ENCODE results near the gene GCG.

The GCG gene

DNA sequence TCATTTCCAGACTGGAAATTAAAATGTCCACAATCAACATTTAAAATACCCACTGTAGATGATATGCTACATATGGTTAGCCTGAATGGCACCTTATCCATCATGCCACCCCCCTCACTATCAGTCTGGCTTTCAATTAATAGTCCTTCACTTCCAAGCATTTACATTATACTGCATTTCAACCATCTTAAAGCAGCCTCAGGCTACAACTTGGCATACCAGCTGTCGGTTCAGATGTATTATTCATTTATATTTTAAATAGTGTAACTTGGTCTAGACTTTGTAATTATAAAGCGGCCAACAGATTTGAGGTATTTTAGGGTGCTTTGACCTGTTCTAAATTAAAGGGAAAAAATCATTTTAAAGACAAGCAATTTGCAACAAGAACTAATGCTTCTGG lies 2.6 kb downstream of the GCG start:
- DNase-seq, result no peak

DNA sequence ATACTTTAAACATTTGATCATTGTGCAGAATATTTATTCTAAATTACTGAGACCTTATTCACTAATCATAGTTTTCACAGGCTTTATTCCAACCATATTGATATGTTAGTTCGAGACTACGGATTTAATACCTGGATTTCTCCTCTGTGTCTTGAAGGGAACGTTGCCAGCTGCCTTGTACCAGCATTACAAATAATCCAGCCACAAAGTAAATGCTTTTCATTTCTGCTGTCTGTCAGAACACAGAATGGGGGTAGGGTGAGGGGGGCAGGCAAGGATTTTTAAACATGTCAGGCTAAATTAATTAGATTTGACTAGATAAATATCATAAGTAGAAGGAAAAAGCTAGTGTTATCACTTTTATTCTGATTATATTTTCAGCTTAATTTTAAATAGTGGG lies 3.1 kb downstream of the GCG start:
- no peak for DNase-seq

DNA sequence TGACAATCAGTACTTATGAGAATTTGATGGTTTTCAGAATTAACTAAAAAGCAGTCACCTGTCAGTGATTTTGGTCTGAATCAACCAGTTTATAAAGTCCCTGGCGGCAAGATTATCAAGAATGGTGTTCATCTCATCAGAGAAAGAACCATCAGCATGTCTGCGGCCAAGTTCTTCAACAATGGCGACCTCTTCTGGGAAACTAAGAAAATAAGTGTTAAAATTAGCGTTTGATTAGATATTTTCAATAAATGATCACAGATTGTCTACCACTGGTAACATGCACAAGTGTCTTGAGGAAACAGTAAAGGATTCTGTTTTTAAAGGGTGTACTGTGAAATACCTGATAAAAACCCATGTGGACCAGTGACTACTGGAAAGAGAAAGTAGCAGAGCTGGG lies 8.1 kb downstream of the GCG start:
- no peak for DNase-seq

DNA sequence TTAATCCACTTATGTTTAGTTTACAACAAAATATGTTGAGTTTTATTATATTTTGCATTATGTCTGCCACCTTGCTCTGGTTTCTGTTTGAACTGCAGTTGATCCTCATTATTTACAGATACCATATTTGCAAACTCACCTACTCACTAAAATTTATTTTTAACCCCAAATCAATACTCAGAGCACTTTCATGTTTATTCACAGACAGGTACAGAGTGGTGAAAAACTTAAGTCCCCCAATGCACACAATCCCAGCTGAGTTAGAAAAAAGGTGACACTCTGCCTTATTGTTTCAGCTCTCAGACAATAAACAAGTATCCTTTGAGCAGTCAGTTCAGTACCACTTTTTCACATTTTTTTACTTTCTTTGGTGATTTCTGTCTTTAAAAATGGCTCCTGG lies 13.7 kb downstream of the GCG start:
- no peak for DNase-seq

DNA sequence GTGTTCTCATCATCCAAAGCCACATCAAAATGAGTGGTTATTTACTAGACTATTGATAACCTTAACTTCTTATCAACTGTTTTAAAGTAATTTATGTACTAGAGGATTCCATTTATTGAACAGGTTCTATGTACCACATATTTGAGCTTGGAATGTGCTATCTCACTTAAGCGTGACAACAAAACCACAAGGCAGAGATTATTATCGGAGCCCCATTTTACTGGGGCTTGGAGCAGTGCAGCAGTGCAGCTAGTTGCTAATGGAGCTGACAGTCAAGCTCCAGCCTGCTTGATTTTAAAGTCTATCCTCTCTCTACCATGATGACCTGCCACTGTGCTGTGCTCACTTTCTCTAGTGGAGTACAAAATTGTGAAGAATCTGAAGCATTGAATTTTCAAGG lies 24.6 kb downstream of the GCG start:
- no peak for DNase-seq

DNA sequence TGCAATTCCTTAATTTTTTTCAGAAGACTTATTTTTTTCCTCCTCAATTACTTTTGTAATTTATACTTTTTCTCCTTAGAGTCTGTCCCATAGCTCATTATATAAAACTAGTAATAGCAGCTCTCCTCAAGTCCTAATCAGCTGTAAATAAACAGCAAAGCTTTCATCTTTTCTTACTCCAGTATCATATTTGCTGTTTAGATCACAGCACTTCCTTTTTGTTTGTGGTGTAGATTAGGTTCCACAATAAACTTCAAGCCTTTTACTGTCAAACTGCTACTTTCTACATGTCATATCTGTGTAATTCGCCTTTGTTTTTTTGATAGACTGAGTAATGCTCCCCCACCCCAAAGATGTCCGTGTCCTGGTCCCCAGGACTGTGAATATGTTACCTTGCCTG lies 25.5 kb downstream of the GCG start:
- no peak for DNase-seq

DNA sequence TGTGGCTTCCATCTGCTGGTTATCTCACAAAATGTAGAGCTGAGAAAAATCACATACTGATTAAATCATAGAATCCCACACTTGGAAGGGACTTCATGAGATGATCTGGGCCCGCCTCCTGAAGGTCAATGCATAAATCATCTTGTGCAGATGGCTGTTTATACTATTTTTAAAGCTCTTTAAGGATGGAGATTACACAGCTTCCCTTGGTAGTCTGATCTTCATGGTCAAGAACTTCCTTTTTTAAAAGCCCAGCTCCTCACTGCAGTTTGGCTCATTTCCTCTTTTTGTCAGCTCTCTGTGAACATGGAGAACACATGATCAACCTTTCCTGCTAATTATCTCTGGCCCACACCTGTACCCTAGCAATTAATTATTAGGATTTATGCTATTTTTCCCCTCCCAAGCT lies 25.9 kb downstream of the GCG start:
- DNase-seq, result no peak

DNA sequence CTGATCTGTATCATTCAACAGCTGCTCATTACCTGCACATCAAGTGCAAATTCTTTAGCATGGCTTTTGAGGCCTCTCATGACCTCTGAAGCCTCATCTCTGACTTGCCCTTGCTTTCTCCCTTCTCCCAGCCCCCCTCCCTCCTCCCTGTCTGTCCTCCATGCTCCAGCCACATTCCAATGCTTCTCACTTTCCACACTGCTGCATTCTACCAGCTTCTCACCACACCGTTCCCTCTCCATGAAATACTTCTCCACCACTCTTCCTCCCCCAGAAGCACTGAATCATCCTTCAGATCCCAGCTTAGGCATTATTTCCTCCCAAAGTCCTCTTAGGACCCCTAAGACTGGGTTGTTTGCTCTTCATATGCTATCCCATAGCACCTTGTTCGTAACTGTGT lies 26.9 kb downstream of the GCG start:
- no peak for DNase-seq

DNA sequence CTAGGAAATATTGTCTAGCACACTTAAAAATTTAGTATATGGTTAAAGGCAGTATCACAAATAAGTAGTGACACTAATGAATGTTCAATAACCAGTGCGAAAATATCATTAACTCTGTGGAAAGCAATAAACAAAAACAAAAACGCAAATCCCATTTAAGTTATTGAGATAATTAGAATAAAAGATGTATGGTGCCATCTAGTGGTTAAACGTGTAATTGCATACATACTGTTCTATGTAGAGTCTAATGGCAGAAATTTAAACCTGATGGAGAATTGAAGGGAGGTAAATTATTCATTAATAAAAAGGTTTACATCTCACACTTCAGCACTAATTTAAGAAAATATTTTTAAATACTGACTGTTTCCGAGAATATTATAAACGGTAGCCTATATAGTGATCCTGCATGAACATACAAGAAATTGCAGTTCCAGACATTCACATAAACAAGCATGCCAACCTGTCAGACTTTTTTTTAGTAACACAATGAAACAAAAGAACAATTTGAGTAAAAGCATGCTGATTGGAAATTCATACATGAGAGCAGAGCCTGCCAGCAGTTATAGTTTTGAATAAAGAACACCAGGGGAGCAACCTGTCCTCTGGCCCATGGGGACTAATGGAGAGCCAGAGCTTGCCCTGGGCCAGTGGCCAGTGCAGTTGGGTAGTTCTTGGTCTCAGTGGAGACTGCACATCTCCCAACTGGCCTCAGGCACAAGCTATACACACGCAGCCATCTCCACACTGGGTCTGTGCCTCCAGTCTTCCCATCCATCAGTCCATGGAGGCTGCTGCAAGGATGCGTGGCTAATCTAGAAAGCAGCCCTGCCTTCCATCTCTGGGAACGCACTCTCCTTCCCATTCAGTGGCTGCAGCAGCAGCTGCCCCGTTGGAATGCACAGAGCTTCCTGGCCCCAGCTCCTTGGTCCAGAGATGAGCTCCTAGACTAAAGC lies 28.0 kb downstream of the GCG start:
- DNase-seq, result no peak

DNA sequence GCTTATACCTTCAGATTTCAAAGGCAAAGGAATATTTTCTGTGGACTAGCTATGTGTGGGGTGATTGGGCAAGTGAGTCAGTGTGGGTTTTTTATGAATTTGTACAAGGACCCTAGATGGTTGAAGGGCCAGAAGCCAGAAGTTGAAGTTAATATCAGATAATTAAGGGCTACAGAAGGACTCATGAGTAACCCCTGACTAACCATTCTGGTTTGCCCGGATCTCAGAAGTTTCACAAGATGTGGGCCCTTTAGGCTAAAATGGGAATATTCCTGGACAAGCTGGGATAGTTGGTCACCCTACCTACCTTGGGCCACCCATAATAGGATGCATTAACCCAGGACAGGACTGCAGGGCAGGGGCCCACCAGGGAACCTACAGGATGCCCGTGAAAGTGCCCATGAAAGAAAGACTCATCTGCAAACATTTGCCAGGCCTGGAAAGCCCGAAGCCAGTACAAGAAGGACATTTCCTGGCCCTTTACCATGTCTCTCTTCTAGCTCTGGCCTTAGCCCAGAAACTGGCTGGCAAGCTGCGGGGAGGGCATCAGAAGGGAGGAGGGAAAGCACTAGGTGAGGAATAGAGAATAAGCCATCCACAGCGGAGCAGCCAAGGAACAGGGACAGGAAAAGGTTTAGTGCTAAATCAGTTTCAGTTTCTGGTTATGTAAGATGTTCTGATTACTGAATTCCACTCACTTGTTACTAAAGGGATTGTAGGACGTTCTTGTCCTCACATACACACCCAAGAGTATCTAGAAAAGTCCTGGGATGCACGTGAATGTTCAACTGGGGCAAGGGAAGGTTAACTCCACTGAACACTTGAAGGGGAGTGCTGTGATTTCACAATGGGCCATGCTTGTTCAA lies 33.6 kb downstream of the GCG start:
- no peak for DNase-seq

DNA sequence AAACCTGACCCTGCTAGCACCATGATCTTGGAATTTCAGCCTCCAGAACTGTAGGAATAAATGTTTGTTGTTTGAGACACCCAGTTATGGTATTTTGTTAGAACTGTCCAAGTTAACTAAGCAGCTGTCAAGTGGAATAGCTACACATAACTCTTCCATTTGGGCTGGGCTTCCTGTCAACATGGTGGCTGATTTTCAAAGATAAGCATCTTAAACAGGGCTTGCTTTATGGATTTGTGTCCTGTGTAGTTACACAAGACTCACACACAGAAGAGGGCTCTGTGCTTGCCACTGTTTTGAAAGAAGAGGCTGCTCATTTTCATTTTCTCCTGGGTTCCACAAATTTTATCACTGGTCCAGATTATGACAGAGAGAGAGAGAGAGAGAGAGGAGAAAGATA lies 35.7 kb downstream of the GCG start:
- no peak for DNase-seq

DNA sequence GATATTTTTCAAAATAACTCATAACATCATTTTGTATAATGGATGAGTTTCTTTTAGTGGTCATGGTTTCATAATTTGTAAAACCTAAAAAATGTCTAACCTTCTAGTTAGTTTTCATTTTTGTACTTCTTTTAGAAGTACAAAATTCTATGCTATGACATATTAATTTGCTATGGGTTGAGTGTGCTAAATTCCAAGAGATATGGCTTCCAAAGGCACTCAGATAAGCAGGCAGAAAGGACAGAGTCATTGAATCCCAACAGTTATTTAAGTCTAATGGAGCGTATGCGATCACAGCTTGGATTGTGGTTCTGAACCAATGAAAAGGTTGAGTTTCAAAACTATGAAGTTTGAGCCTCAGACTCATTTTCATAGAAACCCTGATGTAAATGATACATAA lies 37.0 kb downstream of the GCG start:
- no peak for DNase-seq

DNA sequence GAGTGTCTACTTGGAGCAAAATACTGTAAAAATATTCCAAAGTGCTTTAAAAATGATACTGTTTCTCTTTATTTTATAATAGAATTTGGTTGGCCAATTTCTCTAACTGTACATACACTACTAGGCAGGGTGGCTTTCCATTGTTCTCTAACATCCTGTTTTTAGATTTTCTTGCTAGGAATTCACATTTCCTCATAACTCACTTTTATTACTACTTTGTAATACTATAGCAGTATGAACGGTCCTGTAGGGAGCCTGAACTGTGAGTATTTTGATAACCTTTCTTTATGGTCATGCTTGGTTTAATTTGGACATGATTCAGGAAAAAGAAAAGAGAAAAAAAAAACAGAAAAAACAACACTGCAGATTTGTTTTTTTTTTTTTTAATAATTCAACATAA lies 37.8 kb downstream of the GCG start:
- no peak for DNase-seq

DNA sequence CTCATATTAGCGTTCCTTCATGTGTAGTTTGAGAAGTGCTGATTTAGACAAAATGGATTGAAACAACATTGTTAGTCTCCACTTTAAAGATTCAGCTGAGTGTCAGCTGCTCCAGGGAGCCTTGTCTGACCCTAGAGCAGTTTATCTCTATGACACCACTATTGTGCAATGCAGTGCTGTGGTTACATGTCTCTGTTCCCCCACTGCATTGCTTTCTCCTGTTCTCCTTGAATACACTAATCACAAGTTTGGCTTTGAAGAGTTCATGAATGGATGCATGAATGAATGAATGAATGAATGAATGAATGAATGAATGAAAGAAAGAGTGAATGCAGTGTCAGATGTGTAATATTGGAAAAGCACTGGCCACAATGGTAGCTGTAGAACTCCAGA lies 38.3 kb downstream of the GCG start:
- DNase-seq, result no peak

DNA sequence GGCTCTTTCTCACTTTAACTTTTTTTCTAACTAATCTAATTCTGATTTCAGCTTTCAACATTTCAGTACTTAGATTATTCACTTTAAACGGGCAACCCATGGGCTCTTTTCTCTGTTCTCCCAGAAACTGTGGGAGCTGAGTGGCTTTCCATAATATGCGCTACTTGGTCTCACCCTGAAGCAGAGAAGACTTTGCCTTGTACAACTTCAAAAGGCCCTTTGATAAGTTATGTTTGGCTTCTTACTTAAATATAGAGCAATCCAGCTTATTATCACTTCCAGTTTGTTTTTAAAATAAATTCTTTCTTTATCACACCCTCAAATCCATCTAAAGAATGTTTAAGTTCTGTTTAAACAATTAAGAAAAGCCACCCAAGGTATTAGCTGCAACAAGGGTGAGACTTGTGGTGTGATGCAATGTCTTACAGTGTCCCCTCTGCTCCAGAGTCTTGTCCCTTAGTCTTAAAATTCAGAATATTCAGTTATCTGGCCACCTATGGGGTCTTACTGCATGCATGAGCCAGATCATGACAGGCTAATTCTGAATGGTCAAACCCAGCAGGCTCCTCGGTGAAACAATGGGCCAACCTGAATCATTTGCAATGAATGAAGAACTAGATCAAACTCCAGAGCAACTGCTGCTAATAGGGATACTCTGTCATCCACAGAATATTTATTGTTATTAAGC lies 38.8 kb downstream of the GCG start:
- no peak for DNase-seq

DNA sequence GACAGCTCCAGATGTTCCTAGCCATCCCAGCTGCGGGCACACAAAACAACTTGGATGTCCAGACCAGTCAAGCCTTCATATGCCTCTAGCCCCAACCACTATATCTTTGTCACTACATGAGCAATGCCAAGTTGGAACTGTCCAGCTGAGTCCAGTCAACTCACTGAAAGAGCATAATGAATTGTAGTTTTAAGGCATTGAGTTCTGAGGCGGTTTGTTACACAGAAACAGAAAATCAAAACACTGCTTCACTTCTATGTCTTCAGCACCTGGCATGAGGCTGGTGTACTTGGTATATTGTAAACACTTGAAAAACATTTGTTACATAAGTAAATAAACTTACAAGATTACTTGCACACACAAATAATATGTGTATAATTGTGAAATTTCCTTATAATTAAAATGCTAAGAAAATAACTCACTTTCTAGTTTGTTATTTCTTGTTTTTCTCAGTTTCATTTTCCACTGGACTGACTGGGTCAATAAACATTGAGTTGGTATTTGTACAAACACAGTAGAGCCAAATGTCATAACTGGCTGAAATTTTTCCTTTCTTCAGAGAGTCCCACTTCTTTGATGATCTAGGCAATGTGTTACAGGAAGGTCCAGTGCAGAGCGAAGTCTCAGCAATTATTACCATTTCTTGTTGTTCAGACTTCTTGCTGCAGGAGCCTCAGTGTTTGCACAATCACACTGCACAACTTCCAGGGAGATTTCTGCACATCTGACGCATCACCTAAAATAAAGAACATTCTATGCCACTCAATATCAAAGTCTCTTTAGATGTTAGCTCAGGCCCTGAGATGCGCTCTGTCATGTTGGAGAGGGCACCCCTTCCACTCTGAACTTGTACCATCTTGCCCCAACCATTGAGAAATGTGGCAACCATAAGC lies 39.8 kb downstream of the GCG start:
- no peak for DNase-seq

DNA sequence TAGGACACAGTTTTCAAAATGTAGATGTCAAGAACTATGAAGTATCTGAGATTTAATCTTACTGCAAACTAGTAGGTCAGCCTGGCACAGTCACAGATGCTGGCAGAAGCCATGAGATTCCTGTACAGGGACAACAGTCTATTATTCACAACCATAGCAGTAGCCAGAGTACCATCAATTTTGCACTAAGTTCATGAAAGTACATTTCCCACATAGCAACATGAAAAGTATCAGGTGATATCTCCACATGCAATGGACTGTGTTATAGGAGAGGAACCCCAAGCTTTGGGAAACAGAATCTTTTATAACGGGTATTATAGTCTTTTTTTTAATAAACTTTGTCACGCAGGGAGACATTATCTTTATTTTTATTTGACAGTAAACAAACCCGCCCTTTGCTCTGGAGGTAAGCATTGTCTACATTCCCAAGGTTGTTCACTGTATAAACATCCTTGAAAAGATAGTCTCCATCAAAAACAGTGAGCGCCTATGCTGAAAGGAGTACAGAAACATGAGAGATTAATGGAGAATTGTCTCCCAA lies 44.6 kb downstream of the GCG start:
- no peak for DNase-seq

DNA sequence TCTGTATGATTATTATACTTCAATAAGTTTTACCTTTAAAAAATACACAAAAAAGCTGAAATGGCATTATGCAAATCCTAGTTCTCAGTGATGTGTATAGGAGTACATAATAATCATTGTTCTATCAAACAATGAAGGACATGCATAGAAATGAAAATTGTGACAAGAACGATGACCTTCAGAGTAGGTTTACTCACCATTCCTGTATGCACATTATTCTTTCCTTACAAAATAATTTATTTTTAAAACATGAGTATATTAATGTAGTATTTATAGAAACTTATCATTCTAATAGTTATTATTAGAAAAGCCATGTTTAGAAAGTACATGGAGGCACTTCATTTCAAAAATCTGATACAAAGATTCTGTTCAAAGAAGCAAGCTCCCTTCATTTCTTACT lies 45.3 kb downstream of the GCG start:
- no peak for DNase-seq

DNA sequence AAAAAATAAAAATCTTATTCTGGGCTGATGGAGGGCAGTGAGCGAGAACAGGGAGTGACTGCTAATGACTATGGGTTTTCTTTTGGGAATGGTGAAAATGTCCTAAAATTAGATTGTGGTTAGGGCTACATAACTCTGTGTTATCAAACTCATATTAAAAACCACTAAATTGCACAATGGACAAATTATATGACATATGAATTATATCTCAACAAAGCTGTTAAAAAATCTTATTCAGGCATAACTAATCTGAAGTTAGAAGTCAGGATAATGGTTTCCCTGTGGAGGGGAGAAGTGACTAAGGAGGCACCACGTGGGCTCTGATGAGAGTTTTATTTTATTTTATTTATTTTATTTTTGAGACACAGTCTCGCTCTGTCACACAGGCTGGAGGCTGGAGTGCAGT lies 45.9 kb downstream of the GCG start:
- DNase-seq, result no peak

DNA sequence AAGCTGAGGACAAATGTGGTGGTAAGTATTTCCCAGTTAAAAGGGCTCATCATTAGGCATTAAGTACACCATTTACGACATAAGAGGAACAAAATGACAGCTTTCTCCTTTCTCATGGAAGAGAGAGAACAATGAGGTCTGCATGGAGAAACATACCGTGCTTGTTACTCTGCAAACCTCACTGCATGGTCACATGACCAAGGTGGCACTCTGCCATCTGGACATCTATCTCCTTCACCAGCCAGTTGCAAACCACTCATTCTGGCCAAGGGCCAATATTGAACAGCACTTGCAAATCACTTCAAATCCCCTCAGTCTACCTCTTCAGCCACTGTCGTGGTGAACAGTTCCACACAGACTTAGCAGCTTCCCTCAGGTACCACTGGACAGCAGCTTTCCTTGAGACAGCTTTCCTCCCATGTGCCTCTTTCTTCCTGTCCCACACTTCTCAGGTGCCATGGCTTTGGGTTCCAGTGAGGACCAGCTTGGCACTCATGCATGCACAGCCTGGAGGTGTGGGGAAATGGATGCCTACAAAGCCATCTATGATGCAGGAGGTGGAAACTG lies 48.5 kb downstream of the GCG start:
- no peak for DNase-seq

DNA sequence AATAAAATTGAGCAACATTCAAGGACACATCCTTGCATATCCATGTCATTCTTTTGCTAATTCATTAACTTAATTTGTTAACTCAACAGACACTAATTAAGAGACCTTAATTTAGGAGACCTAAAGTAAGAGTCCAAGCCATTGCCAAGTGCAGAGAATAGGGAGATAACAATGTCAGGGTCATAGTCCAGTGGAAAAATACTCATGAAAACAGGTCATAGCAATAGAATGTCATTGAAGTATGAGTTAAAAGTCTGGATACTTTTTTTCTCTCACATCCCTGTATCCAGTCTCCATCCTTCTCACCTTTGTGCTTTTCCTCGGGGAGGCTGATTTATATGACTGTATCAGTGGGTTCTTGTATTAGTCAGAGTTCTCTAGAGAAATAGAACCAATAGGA lies 51.5 kb downstream of the GCG start:
- no peak for DNase-seq

DNA sequence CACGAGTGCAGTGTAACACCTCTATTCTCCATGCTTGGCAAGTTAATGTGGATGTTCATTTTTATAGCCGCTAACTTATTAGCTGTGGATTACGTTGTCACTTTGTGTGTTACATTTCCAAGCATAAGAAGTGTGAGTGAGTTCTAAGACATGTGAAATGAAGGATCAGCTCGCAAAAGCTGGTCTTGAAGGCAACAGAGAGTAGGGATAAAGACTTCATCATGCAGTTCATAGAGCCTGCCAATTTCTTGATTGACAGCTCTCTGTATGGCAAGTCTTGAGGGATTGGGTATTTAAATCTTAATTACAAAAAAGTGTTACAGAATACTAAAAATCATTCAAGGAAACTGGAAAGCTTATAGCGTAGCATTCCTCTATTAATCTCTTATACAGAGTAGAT lies 52.2 kb downstream of the GCG start:
- DNase-seq, result no peak
